Osteocyte (in vitro differentiated cells): ENCODE measurements around the gene TRPC4AP. TPM values are rescaled to one million over a fixed set of nuclear protein-coding genes. Genes with fewer than 3 reads are reported as not detected.

Experiments used
- DNase-seq: peaks from one replicate; pipeline ENCODE4 v3.0.0; 2021; ENCODE audit warnings: mixed read lengths; ENCODE audit not compliant: unreplicated experiment; ENCODE audit errors: extremely low spot score
- H3K27ac Mint-ChIP-seq: one replicate; pipeline ENCODE4 v1.8.0; 2021; ENCODE audit warnings: mild to moderate bottlenecking, mixed read lengths; ENCODE audit not compliant: unreplicated experiment
- H3K27me3 Mint-ChIP-seq: one replicate; pipeline ENCODE4 v1.8.0; 2021; ENCODE audit warnings: mixed read lengths; ENCODE audit not compliant: unreplicated experiment
- H3K36me3 Mint-ChIP-seq: one replicate; pipeline ENCODE4 v1.8.0; 2021; ENCODE audit warnings: mixed read lengths; ENCODE audit not compliant: unreplicated experiment
- H3K4me1 Mint-ChIP-seq: one replicate; pipeline ENCODE4 v1.8.0; 2021; ENCODE audit warnings: mixed read lengths; ENCODE audit not compliant: unreplicated experiment
- H3K4me3 Mint-ChIP-seq: one replicate; pipeline ENCODE4 v1.8.0; 2021; ENCODE audit warnings: mild to moderate bottlenecking, moderate library complexity, mixed read lengths; ENCODE audit not compliant: unreplicated experiment
- H3K9me3 Mint-ChIP-seq: one replicate; pipeline ENCODE4 v1.8.0; 2021; ENCODE audit warnings: mixed read lengths; ENCODE audit not compliant: unreplicated experiment
- total RNA-seq: library from RNA; stranded (reverse); gene quantifications from 2 replicates; pipeline ENCODE4 v1.2.1, GENCODE V29; 2021
- TF ChIP-seq, protein P1 (sequence below): fragments of 200-600 bp; sonication (generic); IDR thresholded peaks from 2 replicates; pipeline ENCODE4 v1.5.0; 2021; ENCODE audit warnings: antibody characterized with exemption, mild to moderate bottlenecking, moderate library complexity

Gene TRPC4AP
- total RNA-seq, 1 donor from 2014 or later, result 83.0 TPM

DNA sequence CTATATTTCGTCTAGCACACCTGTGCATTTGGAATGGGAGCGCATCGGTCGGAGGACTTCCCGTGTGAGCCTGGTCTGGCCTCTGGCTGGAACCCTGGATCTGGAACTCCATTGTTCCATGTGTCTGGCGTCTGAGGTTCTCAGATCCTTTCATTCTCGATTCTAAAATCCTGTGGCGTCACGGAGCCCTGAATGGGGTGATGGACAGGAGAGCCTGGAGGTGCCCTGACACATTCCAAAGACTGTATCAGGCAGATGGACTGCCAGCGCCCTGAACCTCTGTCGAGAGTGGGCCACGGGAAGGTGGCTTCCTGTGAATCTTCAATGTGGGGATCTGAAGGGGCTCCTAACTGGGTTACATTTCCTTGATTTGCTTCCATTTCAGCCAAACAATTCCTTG is 116.3 kb downstream of the TRPC4AP start:
- no peak for DNase-seq
- TF ChIP-seq, protein P1, sequence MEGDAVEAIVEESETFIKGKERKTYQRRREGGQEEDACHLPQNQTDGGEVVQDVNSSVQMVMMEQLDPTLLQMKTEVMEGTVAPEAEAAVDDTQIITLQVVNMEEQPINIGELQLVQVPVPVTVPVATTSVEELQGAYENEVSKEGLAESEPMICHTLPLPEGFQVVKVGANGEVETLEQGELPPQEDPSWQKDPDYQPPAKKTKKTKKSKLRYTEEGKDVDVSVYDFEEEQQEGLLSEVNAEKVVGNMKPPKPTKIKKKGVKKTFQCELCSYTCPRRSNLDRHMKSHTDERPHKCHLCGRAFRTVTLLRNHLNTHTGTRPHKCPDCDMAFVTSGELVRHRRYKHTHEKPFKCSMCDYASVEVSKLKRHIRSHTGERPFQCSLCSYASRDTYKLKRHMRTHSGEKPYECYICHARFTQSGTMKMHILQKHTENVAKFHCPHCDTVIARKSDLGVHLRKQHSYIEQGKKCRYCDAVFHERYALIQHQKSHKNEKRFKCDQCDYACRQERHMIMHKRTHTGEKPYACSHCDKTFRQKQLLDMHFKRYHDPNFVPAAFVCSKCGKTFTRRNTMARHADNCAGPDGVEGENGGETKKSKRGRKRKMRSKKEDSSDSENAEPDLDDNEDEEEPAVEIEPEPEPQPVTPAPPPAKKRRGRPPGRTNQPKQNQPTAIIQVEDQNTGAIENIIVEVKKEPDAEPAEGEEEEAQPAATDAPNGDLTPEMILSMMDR, result no peak
- Mint-ChIP-seq H3K9me3 (no peaks in the 10 kb centered on the region), H3K27ac (no peak overlapping the region), H3K4me1 (no peaks in the 10 kb centered on the region), H3K27me3 (peaks cover 7% of the 10 kb centered on the region), H3K4me3 (no peak overlapping the region), H3K36me3 (no peaks in the 10 kb centered on the region)

DNA sequence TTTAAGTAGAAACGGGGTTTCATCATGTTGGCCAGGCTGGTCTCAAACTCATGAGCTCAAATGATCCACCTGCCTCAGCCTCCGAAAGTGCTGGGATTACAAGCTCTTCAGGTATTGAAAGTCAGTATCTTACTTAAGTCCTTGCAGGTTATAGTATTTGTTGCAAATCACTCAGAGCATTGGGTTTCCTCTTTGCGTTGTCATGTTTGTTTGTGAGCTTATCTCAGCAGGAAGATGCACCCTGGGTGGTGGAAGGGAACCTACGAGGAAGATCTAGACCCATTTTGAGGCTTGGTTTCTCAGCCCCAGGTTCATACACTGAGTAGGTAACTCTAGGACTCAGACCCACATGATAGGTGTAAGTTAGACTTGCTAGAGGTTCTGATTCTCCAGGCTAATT is 118.4 kb downstream of the TRPC4AP start:
- Mint-ChIP-seq H3K27ac (no peak overlapping the region), H3K4me3 (no peak overlapping the region), H3K4me1 (no peaks in the 10 kb centered on the region), H3K9me3 (no peaks in the 10 kb centered on the region), H3K36me3 (no peaks in the 10 kb centered on the region), H3K27me3 (peaks cover 7% of the 10 kb centered on the region)
- no peak for DNase-seq
- TF ChIP-seq, protein P1, result no peak

DNA sequence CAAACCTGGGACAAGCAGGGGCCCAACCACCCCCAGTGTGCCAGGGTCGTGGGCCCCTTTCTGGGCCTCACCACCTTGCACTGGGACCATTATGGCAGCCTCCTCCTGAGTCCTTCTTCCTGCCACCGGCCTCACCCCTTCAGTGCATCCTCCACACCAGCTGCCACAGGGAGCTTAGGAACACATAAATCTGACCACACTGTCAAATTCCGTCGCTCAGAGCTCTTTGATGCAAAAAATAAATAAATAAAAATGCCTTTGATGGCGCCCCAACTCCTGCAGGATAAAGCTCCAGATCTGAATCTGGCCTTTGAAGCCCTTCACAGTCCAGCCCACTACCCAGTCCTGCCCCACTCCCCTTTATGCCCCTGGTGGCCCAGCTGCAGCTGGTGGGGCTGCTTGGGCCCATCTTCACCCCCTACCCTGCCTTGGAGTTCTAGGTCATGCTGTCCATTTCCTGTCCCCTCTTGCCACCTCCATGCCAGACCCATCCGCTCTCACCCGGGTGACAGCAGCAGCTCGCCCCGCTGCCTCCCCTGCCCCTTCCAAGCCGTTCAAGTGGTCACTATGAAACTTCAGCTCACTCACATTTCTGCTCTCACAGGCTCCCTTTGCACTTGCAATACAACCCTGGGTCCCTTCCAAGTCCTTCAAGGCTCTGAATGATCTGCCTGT is 120.9 kb downstream of the TRPC4AP start:
- DNase-seq, result no peak
- no peak overlapping the region for H3K4me3 Mint-ChIP-seq
- H3K27ac Mint-ChIP-seq, result no peak overlapping the region
- H3K9me3 Mint-ChIP-seq, result no peaks in the 10 kb centered on the region
- peaks cover 5% of the 10 kb centered on the region for H3K27me3 Mint-ChIP-seq
- H3K4me1 Mint-ChIP-seq, result no peaks in the 10 kb centered on the region
- H3K36me3 Mint-ChIP-seq, result no peaks in the 10 kb centered on the region
- TF ChIP-seq, protein P1, result no peak

DNA sequence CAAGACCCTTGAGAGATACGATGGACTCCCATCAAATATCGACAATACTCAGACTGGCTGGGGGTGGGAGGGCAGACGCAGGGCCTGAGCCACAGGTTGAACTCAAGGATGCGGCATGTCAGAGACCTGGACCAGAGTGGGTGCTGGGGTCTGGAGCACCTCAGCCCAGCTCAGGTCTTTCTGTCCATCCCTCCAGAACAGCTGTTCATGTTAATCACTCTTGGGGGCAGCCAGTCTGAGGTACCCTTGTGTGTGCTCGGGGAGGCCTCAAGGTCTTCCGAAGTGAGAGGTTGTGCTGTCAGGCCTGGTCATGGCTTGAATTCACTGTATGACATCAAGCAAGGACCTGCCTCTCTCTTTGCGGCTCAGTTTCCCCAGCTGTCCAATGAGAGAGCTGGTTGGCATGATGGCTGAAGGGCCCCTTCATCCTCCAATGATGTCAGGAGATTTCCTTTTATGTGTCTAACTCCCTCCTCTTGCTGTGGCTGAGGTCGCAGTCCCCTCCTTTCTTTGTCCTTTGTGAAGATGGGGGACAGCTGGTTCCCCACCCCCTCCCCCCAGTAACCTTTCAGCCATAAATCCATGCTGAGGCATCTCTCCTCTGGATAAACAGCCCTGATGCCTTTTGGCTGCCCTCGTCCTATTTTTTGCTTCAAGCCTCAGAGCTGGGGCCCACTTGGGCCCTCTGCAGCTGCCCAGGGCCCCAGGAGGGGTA is 121.6 kb downstream of the TRPC4AP start:
- H3K4me1 Mint-ChIP-seq, result no peaks in the 10 kb centered on the region
- DNase-seq, result no peak
- H3K9me3 Mint-ChIP-seq, result no peaks in the 10 kb centered on the region
- peaks cover 5% of the 10 kb centered on the region for H3K27me3 Mint-ChIP-seq
- no peak overlapping the region for H3K27ac Mint-ChIP-seq
- H3K4me3 Mint-ChIP-seq, result no peak overlapping the region
- H3K36me3 Mint-ChIP-seq, result no peaks in the 10 kb centered on the region
- TF ChIP-seq, protein P1, result no peak

DNA sequence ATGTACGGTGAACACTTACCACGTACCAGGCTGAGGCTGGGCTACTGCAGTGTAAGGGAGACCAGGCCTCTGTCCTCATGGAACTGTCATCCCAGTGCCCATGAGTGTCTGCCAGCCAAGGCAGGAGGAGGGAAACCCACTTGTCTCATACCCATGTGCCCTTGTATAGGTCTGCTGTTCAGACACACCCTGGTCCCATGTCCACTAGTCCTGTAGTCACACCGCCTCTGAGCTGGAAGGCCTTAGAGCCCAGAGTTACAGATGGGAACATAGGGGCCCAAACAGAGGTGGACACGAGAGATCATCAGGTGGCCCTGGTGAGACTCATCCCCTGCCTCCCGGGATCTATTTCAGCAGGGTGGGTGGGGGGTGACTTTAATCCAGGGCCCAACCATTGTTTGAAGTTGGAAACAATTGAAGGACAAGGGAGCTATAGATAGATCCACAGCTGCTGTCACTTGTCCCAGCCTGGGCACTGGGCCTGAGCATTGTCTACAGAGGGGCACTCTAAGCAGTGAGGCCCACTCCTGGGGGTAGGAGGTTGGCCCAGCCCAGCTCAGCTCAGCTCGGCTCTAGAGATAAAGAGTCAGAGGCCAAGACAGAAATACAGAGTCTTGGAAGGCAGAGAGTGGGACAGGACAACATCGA is 122.3 kb downstream of the TRPC4AP start:
- no peaks in the 10 kb centered on the region for H3K4me1 Mint-ChIP-seq

More for the DNA sequence above, 122.3 kb downstream of the TRPC4AP start:
- TF ChIP-seq, protein P1, result no peak
- no peak for DNase-seq
- no peak overlapping the region for H3K4me3 Mint-ChIP-seq
- H3K9me3 Mint-ChIP-seq, result no peaks in the 10 kb centered on the region
- H3K27me3 Mint-ChIP-seq, result peaks cover 5% of the 10 kb centered on the region
- no peaks in the 10 kb centered on the region for H3K36me3 Mint-ChIP-seq
- H3K27ac Mint-ChIP-seq, result no peak overlapping the region
